Hepatocyte (in vitro differentiated cells): ENCODE measurements around the gene VPS18. TPM values are rescaled to one million over a fixed set of nuclear protein-coding genes. Genes with fewer than 3 reads are reported as not detected.

Experiments used
- DNase-seq: peaks from one replicate; pipeline ENCODE4 v3.0.0-alpha.2; 2016; ENCODE audit warnings: low spot score
- H2AFZ ChIP-seq: fragments of 200-600 bp; sonication (generic); 2 replicates; pipeline ENCODE4 v1.6.0; 2016; ENCODE audit warnings: antibody characterized with exemption, mild to moderate bottlenecking
- H3K27ac ChIP-seq: fragments of 200-600 bp; sonication (generic); 2 replicates; pipeline ENCODE4 v1.5.1; 2016; ENCODE audit warnings: mild to moderate bottlenecking
- H3K27me3 ChIP-seq: fragments of 200-600 bp; sonication (generic); 2 replicates; pipeline ENCODE4 v1.6.1; 2016
- H3K36me3 ChIP-seq: fragments of 200-600 bp; sonication (generic); replicated peaks from 2 replicates; pipeline ENCODE4 v1.5.1; 2016; ENCODE audit warnings: low read depth; ENCODE audit not compliant: insufficient read depth
- H3K4me1 ChIP-seq: fragments of 200-600 bp; sonication (generic); 2 replicates; pipeline ENCODE4 v1.5.1; 2016; ENCODE audit warnings: mild to moderate bottlenecking, moderate library complexity; ENCODE audit not compliant: insufficient read depth
- H3K4me2 ChIP-seq: fragments of 200-600 bp; sonication (generic); 2 replicates; pipeline ENCODE4 v1.6.0; 2016
- H3K4me3 ChIP-seq: fragments of 200-600 bp; sonication (generic); 2 replicates; pipeline ENCODE4 v1.5.1; 2016; ENCODE audit warnings: mild to moderate bottlenecking
- H3K79me2 ChIP-seq: fragments of 200-600 bp; sonication (generic); 2 replicates; pipeline ENCODE4 v1.6.0; 2017; ENCODE audit warnings: mild to moderate bottlenecking
- H3K9me2 ChIP-seq: fragments of 200-600 bp; sonication (generic); replicated peaks from 2 replicates; pipeline ENCODE4 v1.6.0; 2017; ENCODE audit warnings: mild to moderate bottlenecking; ENCODE audit not compliant: insufficient read depth
- H3K9me3 ChIP-seq: fragments of 200-600 bp; sonication (generic); 2 replicates; pipeline ENCODE4 v1.5.1; 2016; ENCODE audit warnings: low read depth, mild to moderate bottlenecking
- H4K20me1 ChIP-seq: fragments of 200-600 bp; sonication (generic); 2 replicates; pipeline ENCODE4 v1.6.0; 2016; ENCODE audit warnings: mild to moderate bottlenecking; ENCODE audit not compliant: insufficient read depth, poor library complexity, severe bottlenecking
- CTCF ChIP-seq: fragments of 200-600 bp; sonication (generic); IDR thresholded peaks from 2 replicates; pipeline ENCODE4 v1.5.1; 2016; ENCODE audit warnings: antibody characterized with exemption, mild to moderate bottlenecking; ENCODE audit not compliant: poor library complexity
- EZH2 ChIP-seq: fragments of 200-600 bp; sonication (generic); IDR thresholded peaks from 2 replicates; pipeline ENCODE4 v1.6.1; 2016; ENCODE audit warnings: antibody characterized with exemption, mild to moderate bottlenecking, borderline replicate concordance
- EZH2phosphoT487 ChIP-seq: fragments of 200-600 bp; sonication (generic); IDR thresholded peaks from one replicate; pipeline ENCODE4 v1.6.1; 2018; ENCODE audit warnings: antibody characterized with exemption, mild to moderate bottlenecking, low read depth, moderate library complexity; ENCODE audit not compliant: unreplicated experiment, severe bottlenecking
- WGBS: methylation state at CpG from one replicate; pipeline ENCODE4 v1.1.6; 2016; ENCODE audit warnings: low lambda C conversion rate; ENCODE audit errors: missing lambda C conversion rate; 5-methylcytosine and 5-hydroxymethylcytosine counted together
- polyA plus RNA-seq: library from polyadenylated mRNA; unstranded; fragments of >200 nt; fragmentation: Nextera tagmentation; extraction: Ambion mirVana; gene quantifications from 2 replicates; pipeline ENCODE4 v1.2.1, GENCODE V29; 2016
- total RNA-seq: library from RNA; depleted of rRNA; stranded (reverse); fragments of >200 nt; gene quantifications from 2 replicates; pipeline ENCODE4 v1.2.3, GENCODE V29; 2014

Gene VPS18
- total and polyA plus RNA-seq, 2 experiments from 2014 or later, result 38.3 to 40.3 TPM

- H3K4me1 ChIP-seq, result peaks cover 68% of the 10 kb centered on the region
- TF ChIP-seq EZH2phosphoT487 (no peak), CTCF (no peak), EZH2 (peak; percentile 70)
- peaks cover 58% of the 10 kb centered on the region for H3K27me3 ChIP-seq
- no peaks in the 10 kb centered on the region for H3K9me3 ChIP-seq
- no peak overlapping the region for H3K27ac ChIP-seq
- no peaks in the 10 kb centered on the region for H3K9me2 ChIP-seq
- H4K20me1 ChIP-seq, result peaks cover 3% of the 10 kb centered on the region
- DNase-seq, result peak; percentile 60
- no peaks in the 10 kb centered on the region for H3K79me2 ChIP-seq
- peak overlapping the region; percentile 99 for H3K4me2 ChIP-seq
- no peaks in the 10 kb centered on the region for H3K36me3 ChIP-seq
- peak overlapping the region; percentile 39 for H2AFZ ChIP-seq
- peak overlapping the region; percentile 33 for H3K4me3 ChIP-seq
- WGBS, result 1% methylated on average over 38 of the region's 68 CpGs
These were observed 33.9 kb downstream of the VPS18 start for GRCh38 chr15:40927873-40928806.

- no peaks in the 10 kb centered on the region for H3K36me3 ChIP-seq
- peaks cover 75% of the 10 kb centered on the region for H3K4me1 ChIP-seq
- H3K27ac ChIP-seq, result no peak within 1 kb of the TSS
- peaks cover 53% of the 10 kb centered on the region for H3K27me3 ChIP-seq
- WGBS, result under 1% methylated on average over 60 of the region's 71 CpGs
- peak; percentile 86 for DNase-seq
- H3K4me3 ChIP-seq, result peak within 1 kb of the TSS; percentile 33
- TF ChIP-seq EZH2phosphoT487 (peak; percentile 43), CTCF (no peak), EZH2 (peak; percentile 68)
- H2AFZ ChIP-seq, result peak within 1 kb of the TSS; percentile 56
- H3K4me2 ChIP-seq, result peak within 1 kb of the TSS; percentile 99
- H3K79me2 ChIP-seq, result no peaks in the 10 kb centered on the region
- H4K20me1 ChIP-seq, result peaks cover 3% of the 10 kb centered on the region
- no peaks in the 10 kb centered on the region for H3K9me2 ChIP-seq
- no peaks in the 10 kb centered on the region for H3K9me3 ChIP-seq
These were observed 34.8 kb downstream of the VPS18 start, which contains the start of gene DLL4 for GRCh38 chr15:40928821-40929659. Gene DLL4 (plus strand): TSS chr15:40929340. CDS start chr15:40929669, 329 bp downstream.

GRCh38 chr15:40929660-40930429 lies 35.6 kb downstream of the VPS18 start:
- peak overlapping the region; percentile 19 for H3K4me3 ChIP-seq
- peak; percentile 74 for DNase-seq
- H3K79me2 ChIP-seq, result no peaks in the 10 kb centered on the region
- no peak overlapping the region for H3K27ac ChIP-seq
- H3K9me3 ChIP-seq, result no peaks in the 10 kb centered on the region
- 2% methylated on average over 48 of the region's 56 CpGs for WGBS
- H3K27me3 ChIP-seq, result peaks cover 47% of the 10 kb centered on the region
- H3K36me3 ChIP-seq, result no peaks in the 10 kb centered on the region
- H3K9me2 ChIP-seq, result no peaks in the 10 kb centered on the region
- peaks cover 3% of the 10 kb centered on the region for H4K20me1 ChIP-seq
- peak overlapping the region; percentile 99 for H3K4me2 ChIP-seq
- TF ChIP-seq EZH2phosphoT487, result no peak
- no peak for TF ChIP-seq CTCF
- no peak for TF ChIP-seq EZH2
- H2AFZ ChIP-seq, result peak overlapping the region; percentile 56
- peaks cover 77% of the 10 kb centered on the region for H3K4me1 ChIP-seq
